Erythroblast (primary cell): Measurements from ENCODE around the gene PLG.
"Not testable (repeated sequence)": the region's sequence is repeated elsewhere in the genome, so short reads cannot be mapped to it uniquely, and the experiment has no call there.

ENCODE experiments used
- DNase-seq, 2 experiments: peaks; one replicate each; lab custom pipeline; 2025; lab: John Stamatoyannopoulos, UW
- GATA1 ChIP-seq: IDR thresholded peaks from 2 replicates; pipeline ENCODE4 v1.6.1; 2011; ENCODE audit warnings: low read depth, mild to moderate bottlenecking, control low read depth, low read length, moderate library complexity
- POLR2A ChIP-seq: IDR thresholded peaks from 2 replicates; pipeline ENCODE4 v1.6.1; 2011; ENCODE audit warnings: mild to moderate bottlenecking, low read length

Gene PLG

GRCh38 chr6:160690458-160690857, 11.6 kb upstream of the PLG start:
- DNase-seq = no peak
- TF ChIP-seq POLR2A = no peak
- no peak for TF ChIP-seq GATA1

GRCh38 chr6:160691617-160692016, 10.4 kb upstream of the PLG start:
- TF ChIP-seq POLR2A (no peak), GATA1 (no peak)
- DNase-seq = no peak

- DNase-seq = no peak
- TF ChIP-seq GATA1 (no peak), POLR2A (no peak)
Observed at GRCh38 chr6:160692369-160692959, 9.6 kb upstream of the PLG start.

GRCh38 chr6:160695025-160695424, 7.0 kb upstream of the PLG start:
- not testable (repeated sequence) for DNase-seq

- not testable (repeated sequence) for DNase-seq
Observed at GRCh38 chr6:160695622-160696021, 6.4 kb upstream of the PLG start.

- DNase-seq = not testable (repeated sequence)
Observed at GRCh38 chr6:160696884-160697283, 5.2 kb upstream of the PLG start.

- DNase-seq = no peak
- no peak for TF ChIP-seq GATA1
- no peak for TF ChIP-seq POLR2A
Observed at GRCh38 chr6:160697826-160698225, 4.2 kb upstream of the PLG start.

- DNase-seq = not testable (repeated sequence)
Observed at GRCh38 chr6:160704688-160705087, 2.6 kb downstream of the PLG start.

GRCh38 chr6:160708993-160709392, 6.9 kb downstream of the PLG start:
- not testable (repeated sequence) for DNase-seq

- no peak for TF ChIP-seq GATA1
- no peak for TF ChIP-seq POLR2A
- DNase-seq = no peak
Observed at GRCh38 chr6:160714731-160715316, 12.8 kb downstream of the PLG start.

GRCh38 chr6:160730911-160731310, 28.9 kb downstream of the PLG start:
- TF ChIP-seq POLR2A = no peak
- TF ChIP-seq GATA1 = no peak
- DNase-seq = no peak

GRCh38 chr6:160733050-160733646, 31.1 kb downstream of the PLG start:
- no peak for TF ChIP-seq GATA1
- TF ChIP-seq POLR2A = no peak
- peak; percentile 21 to 53 for DNase-seq

- TF ChIP-seq POLR2A = no peak
- no peak for TF ChIP-seq GATA1
- no peak for DNase-seq
Observed at GRCh38 chr6:160734627-160735026, 32.6 kb downstream of the PLG start.

GRCh38 chr6:160735523-160735922, 33.5 kb downstream of the PLG start:
- DNase-seq = no peak
- TF ChIP-seq GATA1 (no peak), POLR2A (no peak)

GRCh38 chr6:160737934-160738333, 35.9 kb downstream of the PLG start:
- TF ChIP-seq POLR2A = no peak
- TF ChIP-seq GATA1 = no peak
- DNase-seq = no peak

- no peak for DNase-seq
- TF ChIP-seq GATA1 (no peak), POLR2A (no peak)
Observed at GRCh38 chr6:160739955-160740354, 37.9 kb downstream of the PLG start.

GRCh38 chr6:160741012-160741411, 39.0 kb downstream of the PLG start:
- DNase-seq = not testable (repeated sequence)
